ENCODE data around the gene SPTB.

DNA sequence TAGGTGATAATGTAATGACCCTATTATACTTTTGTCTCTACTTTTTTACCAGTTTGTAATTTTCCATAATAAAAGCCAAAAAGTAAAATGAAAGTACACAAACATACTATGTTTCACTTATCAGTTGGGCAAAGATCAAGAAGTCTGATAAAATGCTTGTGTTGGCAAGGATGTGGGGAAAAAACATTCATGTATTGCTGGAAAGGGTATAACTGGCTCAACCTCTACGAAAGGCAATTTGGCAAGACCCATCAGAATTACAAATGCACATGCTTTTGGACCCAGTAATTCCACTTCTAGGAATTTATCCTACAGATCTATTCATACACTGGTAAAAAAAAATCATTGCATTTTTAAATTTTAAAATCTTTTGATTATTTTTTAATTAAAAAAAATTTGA is 68.0 kb downstream of the SPTB start:
- TF ChIP-seq POLR2A (IDR thresholded peaks at IDR 0.05) (no peak), EP300 (IDR thresholded peaks at IDR 0.05) (no peak)
- TF ChIP-seq, protein P1, sequence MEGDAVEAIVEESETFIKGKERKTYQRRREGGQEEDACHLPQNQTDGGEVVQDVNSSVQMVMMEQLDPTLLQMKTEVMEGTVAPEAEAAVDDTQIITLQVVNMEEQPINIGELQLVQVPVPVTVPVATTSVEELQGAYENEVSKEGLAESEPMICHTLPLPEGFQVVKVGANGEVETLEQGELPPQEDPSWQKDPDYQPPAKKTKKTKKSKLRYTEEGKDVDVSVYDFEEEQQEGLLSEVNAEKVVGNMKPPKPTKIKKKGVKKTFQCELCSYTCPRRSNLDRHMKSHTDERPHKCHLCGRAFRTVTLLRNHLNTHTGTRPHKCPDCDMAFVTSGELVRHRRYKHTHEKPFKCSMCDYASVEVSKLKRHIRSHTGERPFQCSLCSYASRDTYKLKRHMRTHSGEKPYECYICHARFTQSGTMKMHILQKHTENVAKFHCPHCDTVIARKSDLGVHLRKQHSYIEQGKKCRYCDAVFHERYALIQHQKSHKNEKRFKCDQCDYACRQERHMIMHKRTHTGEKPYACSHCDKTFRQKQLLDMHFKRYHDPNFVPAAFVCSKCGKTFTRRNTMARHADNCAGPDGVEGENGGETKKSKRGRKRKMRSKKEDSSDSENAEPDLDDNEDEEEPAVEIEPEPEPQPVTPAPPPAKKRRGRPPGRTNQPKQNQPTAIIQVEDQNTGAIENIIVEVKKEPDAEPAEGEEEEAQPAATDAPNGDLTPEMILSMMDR (IDR thresholded peaks at IDR 0.05), result no peak
